ENCODE data around the gene RGMA.

RGMA gene, protein sequence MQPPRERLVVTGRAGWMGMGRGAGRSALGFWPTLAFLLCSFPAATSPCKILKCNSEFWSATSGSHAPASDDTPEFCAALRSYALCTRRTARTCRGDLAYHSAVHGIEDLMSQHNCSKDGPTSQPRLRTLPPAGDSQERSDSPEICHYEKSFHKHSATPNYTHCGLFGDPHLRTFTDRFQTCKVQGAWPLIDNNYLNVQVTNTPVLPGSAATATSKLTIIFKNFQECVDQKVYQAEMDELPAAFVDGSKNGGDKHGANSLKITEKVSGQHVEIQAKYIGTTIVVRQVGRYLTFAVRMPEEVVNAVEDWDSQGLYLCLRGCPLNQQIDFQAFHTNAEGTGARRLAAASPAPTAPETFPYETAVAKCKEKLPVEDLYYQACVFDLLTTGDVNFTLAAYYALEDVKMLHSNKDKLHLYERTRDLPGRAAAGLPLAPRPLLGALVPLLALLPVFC

GRCh38 chr15:93088981-93089726 lies at the start of gene RGMA:
TSS of gene RGMA (minus strand) at chr15:93089211. CDS start at chr15:93088932, 279 bp downstream.
- no peak within 1 kb of the TSS for H3K4me3 ChIP-seq (ENCODE audit: low read depth, low read length)
- TF ChIP-seq, protein P1, sequence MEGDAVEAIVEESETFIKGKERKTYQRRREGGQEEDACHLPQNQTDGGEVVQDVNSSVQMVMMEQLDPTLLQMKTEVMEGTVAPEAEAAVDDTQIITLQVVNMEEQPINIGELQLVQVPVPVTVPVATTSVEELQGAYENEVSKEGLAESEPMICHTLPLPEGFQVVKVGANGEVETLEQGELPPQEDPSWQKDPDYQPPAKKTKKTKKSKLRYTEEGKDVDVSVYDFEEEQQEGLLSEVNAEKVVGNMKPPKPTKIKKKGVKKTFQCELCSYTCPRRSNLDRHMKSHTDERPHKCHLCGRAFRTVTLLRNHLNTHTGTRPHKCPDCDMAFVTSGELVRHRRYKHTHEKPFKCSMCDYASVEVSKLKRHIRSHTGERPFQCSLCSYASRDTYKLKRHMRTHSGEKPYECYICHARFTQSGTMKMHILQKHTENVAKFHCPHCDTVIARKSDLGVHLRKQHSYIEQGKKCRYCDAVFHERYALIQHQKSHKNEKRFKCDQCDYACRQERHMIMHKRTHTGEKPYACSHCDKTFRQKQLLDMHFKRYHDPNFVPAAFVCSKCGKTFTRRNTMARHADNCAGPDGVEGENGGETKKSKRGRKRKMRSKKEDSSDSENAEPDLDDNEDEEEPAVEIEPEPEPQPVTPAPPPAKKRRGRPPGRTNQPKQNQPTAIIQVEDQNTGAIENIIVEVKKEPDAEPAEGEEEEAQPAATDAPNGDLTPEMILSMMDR (IDR thresholded peaks at IDR 0.05; ENCODE audit: borderline replicate concordance, insufficient read depth, low read depth, low read length): no peak

DNA sequence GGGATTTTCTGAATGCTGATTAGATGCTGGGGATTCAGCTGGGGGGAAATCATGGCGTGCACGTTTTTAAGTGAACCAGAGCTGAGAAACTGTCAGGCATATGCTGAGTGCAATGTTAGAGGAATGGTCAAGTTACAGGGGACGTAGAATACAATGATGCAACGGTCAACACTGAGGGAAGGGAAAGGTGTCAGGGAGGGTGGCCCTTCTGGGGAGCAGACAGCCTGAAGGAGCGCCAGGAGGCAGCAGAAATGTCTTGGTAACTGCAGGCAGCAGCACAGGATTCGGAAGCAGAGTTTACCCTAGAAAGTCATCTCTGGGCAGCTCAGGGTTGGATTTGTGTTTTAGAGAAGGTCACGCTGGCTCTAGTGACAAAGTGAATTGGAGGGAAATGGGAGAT lies 47.6 kb upstream of the RGMA start:
- TF ChIP-seq, protein P1 (IDR thresholded peaks at IDR 0.05; ENCODE audit: borderline replicate concordance, insufficient read depth, low read depth, low read length): no peak
- no peak overlapping the region for H3K4me3 ChIP-seq (ENCODE audit: low read depth, low read length)

DNA sequence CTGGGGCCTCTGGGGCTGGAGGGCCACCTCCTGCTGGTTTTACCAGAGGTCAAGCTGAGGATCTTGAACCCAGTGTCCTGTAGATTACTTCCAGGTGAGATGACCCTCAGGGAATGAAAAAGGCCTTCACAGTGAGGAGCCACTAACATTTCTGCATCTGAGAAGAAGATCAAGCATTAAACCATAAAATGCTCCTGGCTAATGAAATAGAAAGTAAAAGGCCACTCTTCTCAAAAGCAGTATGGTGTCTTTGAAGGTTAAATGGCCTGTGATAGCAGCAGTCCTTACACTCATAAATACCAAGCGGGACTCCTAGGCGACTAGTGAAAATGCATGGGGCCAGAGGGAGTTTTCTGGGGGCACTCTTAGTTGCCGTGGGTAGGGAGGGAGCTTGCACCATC lies 47.0 kb upstream of the RGMA start:
- TF ChIP-seq, protein P1 (IDR thresholded peaks at IDR 0.05; ENCODE audit: borderline replicate concordance, insufficient read depth, low read depth, low read length): no peak
- H3K4me3 ChIP-seq (ENCODE audit: low read depth, low read length): no peak overlapping the region

- no peak overlapping the region for H3K4me3 ChIP-seq (ENCODE audit: low read depth, low read length)
- TF ChIP-seq, protein P1 (IDR thresholded peaks at IDR 0.05; ENCODE audit: borderline replicate concordance, insufficient read depth, low read depth, low read length): no peak
These were observed 46.4 kb upstream of the RGMA start for GRCh38 chr15:93135459-93135858.

DNA sequence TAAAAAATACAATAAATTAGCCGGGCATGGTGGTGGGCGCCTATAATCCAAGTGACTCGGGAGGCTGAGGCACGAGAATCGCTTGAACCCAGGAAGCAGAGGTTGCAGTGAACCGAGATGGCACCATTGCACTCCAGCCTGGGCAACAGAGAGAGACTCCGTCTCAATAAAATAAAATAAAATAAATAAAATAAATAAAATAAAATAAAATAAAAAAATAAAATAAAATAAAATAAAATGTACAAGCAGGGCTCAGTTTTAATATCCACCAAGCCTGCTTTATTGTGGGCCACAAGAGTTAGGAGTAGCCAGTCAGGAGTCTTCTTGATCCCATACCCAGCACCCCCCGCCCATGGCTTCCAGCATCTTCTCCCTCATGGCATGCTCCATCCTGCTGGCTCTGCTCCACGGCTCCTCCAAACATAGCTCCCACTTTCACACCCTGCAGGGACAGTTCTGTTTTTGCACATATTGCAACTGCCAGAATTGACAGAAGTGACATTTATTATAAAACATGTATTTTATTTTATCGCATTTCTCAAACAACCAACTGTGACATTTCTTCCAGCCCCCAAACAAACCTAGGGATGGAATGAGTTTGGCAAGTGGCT lies 42.6 kb upstream of the RGMA start:
- TF ChIP-seq, protein P1 (IDR thresholded peaks at IDR 0.05; ENCODE audit: borderline replicate concordance, insufficient read depth, low read depth, low read length): no peak

GRCh38 chr15:93129702-93130488 lies 40.9 kb upstream of the RGMA start:
- TF ChIP-seq, protein P1 (IDR thresholded peaks at IDR 0.05; ENCODE audit: borderline replicate concordance, insufficient read depth, low read depth, low read length): no peak
- H3K4me3 ChIP-seq (ENCODE audit: low read depth, low read length): no peak overlapping the region

More for the DNA sequence above, 42.6 kb upstream of the RGMA start:
- H3K4me3 ChIP-seq (ENCODE audit: low read depth, low read length): no peak overlapping the region

All from GM12875 (cell line).